HUES64 (cell line): ENCODE measurements around the gene GALNTL6.

Experiments
- H3K27ac ChIP-seq: 2 replicates; pipeline ENCODE4 v1.7.0; 2013; ENCODE audit warnings: low read depth, low read length, inconsistent platforms
- H3K27me3 ChIP-seq: 2 replicates; pipeline ENCODE4 v1.6.1; 2013; ENCODE audit warnings: mild to moderate bottlenecking, low read length; ENCODE audit not compliant: insufficient read depth
- H3K36me3 ChIP-seq: 2 replicates; pipeline ENCODE4 v1.6.1; 2013; ENCODE audit warnings: mild to moderate bottlenecking, low read length; ENCODE audit not compliant: insufficient read depth
- H3K4me1 ChIP-seq: 2 replicates; pipeline ENCODE4 v1.6.1; 2013; ENCODE audit warnings: mild to moderate bottlenecking, low read length, moderate library complexity; ENCODE audit not compliant: insufficient read depth
- H3K4me3 ChIP-seq: 2 replicates; pipeline ENCODE4 v1.5.1; 2013; ENCODE audit warnings: mild to moderate bottlenecking, low read length, moderate library complexity
- H3K9ac ChIP-seq: 2 replicates; pipeline ENCODE4 v1.6.1; 2013; ENCODE audit warnings: mild to moderate bottlenecking, low read depth, low read length
- H3K9me3 ChIP-seq: 2 replicates; pipeline ENCODE4 v1.6.1; 2013; ENCODE audit warnings: low read depth, low read length; ENCODE audit not compliant: insufficient read depth
- WGBS: fragments of 150-250, 120-280 bp; methylation state at CpG from one replicate; pipeline ENCODE4 v1.1.7; 2013; ENCODE audit warnings: missing lambda C conversion rate; 5-methylcytosine and 5-hydroxymethylcytosine counted together

The GALNTL6 gene

DNA sequence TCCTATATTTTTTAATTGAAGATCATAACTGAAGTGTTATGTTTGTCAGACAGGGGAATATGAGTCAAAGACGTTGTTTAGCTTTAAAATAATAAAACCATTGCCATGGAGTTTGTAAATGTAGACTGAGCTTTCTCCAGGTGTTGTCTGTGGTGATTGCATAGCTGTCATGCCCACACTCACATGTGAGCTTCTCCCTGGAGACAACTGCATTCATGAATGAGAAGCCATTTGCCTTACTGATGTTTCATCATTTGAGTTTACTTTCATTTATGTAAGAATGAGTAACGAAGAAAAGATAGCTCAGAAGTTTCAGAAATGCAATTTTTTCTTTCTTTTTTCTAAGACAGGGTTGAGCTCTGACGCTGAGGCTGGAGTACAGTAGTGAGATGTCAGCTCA, 339.1 kb downstream of the GALNTL6 start:
- no peaks in the 10 kb centered on the region for H3K9me3 ChIP-seq
- H3K9ac ChIP-seq, result no peak overlapping the region
- H3K4me3 ChIP-seq, result no peak overlapping the region
- no peaks in the 10 kb centered on the region for H3K4me1 ChIP-seq
- H3K36me3 ChIP-seq, result no peaks in the 10 kb centered on the region
- no peaks in the 10 kb centered on the region for H3K27me3 ChIP-seq
- WGBS, result 98% methylated on average over 3 of the region's 3 CpGs
- no peak overlapping the region for H3K27ac ChIP-seq

DNA sequence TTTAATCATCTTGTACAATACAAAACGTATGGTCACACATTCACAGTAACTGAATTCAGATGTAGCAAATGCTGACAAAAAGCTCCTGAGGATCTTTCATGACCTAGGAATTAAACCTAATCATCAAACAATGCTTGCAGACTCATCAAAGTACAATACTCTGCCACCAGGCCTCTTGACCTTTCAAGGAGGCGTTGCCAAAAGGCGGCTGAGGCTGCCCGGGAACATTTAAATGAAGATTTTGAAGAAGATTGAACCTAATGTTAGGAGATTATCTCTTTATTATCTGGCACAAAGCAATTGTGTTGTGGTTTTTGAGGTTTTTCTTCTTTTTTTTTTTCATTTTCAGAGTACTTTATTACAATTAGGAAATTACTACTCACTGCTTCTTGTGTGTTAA, 340.5 kb downstream of the GALNTL6 start:
- WGBS, result 89% methylated on average over 4 of the region's 4 CpGs
- no peaks in the 10 kb centered on the region for H3K27me3 ChIP-seq
- no peak overlapping the region for H3K27ac ChIP-seq

DNA sequence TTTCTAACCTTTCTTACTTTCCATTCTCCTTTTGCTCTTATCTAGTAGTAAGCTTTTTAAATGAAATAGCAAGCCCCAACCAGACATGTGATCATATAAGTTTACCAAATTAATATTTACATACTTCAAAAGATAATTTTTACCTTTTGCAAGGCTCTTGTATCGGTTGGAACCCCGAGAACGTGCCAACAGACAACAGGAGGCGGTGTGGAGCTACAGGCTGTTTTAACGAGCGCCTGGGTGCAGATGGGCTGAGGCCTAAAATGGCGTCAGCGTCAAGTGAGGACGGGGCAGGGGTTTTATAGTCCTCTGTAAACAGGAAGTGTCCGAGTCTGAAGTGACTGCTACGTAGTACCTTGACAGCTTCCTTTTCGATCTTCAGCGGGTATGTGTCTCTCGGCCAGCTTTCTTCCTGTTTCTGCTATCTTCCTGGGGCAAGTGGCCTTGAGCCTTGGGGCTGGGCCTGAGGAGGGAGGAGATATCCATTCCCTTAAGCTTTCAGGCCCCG, 342.7 kb downstream of the GALNTL6 start:
- Histone ChIP-seq H3K9ac (no peak overlapping the region), H3K36me3 (no peaks in the 10 kb centered on the region), H3K9me3 (no peaks in the 10 kb centered on the region), H3K27ac (no peak overlapping the region), H3K4me1 (no peaks in the 10 kb centered on the region), H3K27me3 (no peaks in the 10 kb centered on the region), H3K4me3 (no peak overlapping the region)
- WGBS, result 94% methylated on average over 14 of the region's 15 CpGs

More for the DNA sequence above, 340.5 kb downstream of the GALNTL6 start:
- Histone ChIP-seq H3K9me3 (no peaks in the 10 kb centered on the region), H3K9ac (no peak overlapping the region), H3K36me3 (no peaks in the 10 kb centered on the region), H3K4me3 (no peak overlapping the region), H3K4me1 (no peaks in the 10 kb centered on the region)

DNA sequence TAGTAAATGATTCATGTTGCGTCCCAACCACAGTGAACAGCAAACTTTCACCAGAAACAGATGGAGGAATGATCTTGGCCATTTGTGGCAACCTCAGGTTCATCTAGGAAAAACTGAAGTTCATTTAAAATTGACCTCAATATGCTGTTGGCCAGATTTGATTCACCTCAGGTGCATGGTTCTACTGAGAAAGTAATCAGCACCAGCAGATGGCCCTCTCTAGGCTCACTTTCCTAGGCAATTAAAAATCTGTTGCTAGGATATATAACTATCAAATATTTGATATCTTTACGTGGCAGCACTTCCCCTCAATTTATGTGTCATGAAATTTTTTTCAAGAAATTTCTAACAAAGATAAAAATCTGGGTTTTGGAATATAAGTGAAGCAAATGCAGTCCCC, 344.7 kb downstream of the GALNTL6 start:
- no peak overlapping the region for H3K4me3 ChIP-seq
- no peaks in the 10 kb centered on the region for H3K4me1 ChIP-seq
- H3K9ac ChIP-seq, result no peak overlapping the region
- no peaks in the 10 kb centered on the region for H3K27me3 ChIP-seq
- no peaks in the 10 kb centered on the region for H3K36me3 ChIP-seq
- H3K9me3 ChIP-seq, result no peaks in the 10 kb centered on the region
- no peak overlapping the region for H3K27ac ChIP-seq
- WGBS, result 97% methylated on average over 1 of the region's 2 CpGs

DNA sequence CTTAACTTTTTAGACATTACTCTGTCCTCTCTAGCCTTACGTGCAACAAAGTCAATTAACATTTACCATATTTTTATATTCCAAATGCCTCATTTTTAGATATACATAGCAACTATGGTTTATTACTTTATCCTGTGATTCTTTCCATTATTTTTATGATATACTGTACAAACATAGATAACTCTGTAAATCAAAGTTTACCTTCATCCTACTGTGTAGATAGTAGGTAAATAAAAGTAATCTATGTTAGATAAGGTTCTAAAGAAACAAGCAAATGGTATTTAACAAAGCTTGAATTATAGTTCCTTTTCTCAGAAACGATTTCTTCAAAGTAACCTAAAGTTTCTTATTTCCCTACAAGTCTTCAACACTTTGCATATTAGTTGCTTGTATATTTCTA, 350.0 kb downstream of the GALNTL6 start:
- Histone ChIP-seq H3K36me3 (no peaks in the 10 kb centered on the region), H3K4me1 (no peaks in the 10 kb centered on the region), H3K4me3 (no peak overlapping the region), H3K9me3 (no peaks in the 10 kb centered on the region), H3K27ac (no peak overlapping the region), H3K9ac (no peak overlapping the region), H3K27me3 (no peaks in the 10 kb centered on the region)
- WGBS, result 100% methylated on average over 1 of the region's 2 CpGs

DNA sequence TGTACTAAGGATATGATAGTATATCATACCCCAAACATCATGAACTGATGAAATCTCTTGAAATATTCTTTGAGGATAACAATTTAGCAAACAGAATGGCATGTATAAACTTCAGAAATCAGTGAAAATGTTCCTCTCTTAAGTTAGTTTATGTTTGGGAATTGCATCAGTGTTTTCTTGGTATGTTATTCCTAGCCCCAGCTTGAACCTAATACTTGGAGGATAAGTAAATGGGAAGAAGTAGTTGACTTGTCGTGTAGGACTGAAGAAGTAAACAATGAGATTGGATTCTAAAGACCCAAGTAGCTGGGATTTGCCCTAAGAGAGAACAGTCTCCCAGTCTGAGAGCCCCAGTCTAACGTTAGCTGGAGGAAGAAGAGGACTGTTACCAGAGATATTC, 355.7 kb downstream of the GALNTL6 start:
- no peak overlapping the region for H3K27ac ChIP-seq
- H3K4me1 ChIP-seq, result no peaks in the 10 kb centered on the region; the same call in 1 of the 2 replicates
- WGBS, result 83% methylated on average over 2 of the region's 2 CpGs
- H3K4me3 ChIP-seq, result no peak overlapping the region
- H3K27me3 ChIP-seq, result no peaks in the 10 kb centered on the region
- no peak overlapping the region for H3K9ac ChIP-seq
- no peaks in the 10 kb centered on the region for H3K36me3 ChIP-seq
- H3K9me3 ChIP-seq, result no peaks in the 10 kb centered on the region

DNA sequence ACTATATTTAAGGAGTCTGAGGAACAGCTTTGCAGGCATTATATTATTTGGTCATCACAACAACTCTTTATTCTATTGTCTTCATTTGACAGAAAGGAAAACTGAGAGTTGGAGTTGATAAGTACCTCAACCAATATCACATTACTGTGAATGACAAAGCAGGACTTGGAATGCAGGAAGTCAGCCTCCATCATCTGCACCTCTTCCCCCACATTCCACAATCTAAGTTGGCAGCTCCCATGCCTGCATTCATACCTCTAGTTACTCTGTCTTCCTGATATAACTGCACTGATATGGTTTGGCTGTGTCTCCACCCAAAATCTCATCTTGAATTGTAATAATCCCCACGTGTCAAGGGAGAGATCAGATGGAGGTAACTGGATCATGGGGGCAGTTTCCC, 356.7 kb downstream of the GALNTL6 start:
- no peaks in the 10 kb centered on the region for H3K9me3 ChIP-seq
- no peak overlapping the region for H3K4me3 ChIP-seq
- no peaks in the 10 kb centered on the region for H3K36me3 ChIP-seq
- H3K9ac ChIP-seq, result no peak overlapping the region
- WGBS, result 85% methylated on average over 1 of the region's 1 CpG
- no peak overlapping the region for H3K27ac ChIP-seq
- H3K4me1 ChIP-seq, result no peaks in the 10 kb centered on the region; the same call in 1 of the 2 replicates
- H3K27me3 ChIP-seq, result no peaks in the 10 kb centered on the region

DNA sequence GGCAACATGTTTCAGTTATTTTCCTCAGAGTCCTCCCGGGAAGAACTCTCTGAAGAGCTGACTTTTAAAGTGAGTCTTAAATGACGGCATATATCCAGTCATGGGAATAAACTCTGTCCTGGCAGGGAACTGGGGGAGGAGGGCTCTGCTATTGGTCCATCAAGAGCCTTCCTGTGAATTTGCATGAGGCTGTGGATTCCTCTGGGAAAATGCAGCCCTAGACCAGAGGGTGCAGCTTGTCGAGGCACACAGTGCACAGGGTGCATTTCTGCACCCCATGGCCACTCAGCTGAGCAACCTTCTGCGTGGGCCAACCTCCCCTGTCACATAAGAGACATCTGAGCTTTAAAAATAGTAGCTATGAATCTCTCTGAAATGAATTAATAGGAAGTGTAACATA, 360.0 kb downstream of the GALNTL6 start:
- WGBS, result 83% methylated on average over 4 of the region's 4 CpGs
- Histone ChIP-seq H3K27ac (no peak overlapping the region), H3K9me3 (no peaks in the 10 kb centered on the region), H3K4me1 (no peaks in the 10 kb centered on the region; the same call in 1 of the 2 replicates), H3K4me3 (no peak overlapping the region), H3K36me3 (no peaks in the 10 kb centered on the region), H3K9ac (no peak overlapping the region), H3K27me3 (no peaks in the 10 kb centered on the region)

DNA sequence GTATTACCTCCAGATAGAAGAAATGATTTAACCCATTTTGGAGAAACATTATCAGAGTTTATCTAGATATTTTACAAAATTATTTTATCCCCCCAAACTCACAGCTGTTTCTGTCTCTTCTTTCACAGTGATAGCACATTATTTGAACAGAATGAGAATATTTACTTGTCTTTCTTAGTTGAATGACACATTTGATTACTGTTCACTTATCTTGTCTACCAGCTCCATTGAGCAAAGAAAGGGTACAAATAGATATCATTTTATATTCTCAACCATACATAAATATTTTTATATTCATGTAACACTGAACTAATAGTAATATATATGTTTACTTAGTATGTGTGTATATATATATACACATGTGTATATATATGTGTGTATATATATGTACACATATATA, 364.2 kb downstream of the GALNTL6 start:
- no peaks in the 10 kb centered on the region for H3K36me3 ChIP-seq
- H3K27me3 ChIP-seq, result no peaks in the 10 kb centered on the region
- no peaks in the 10 kb centered on the region for H3K4me1 ChIP-seq
- no peak overlapping the region for H3K4me3 ChIP-seq
- no peaks in the 10 kb centered on the region for H3K9me3 ChIP-seq
- H3K27ac ChIP-seq, result no peak overlapping the region
- no peak overlapping the region for H3K9ac ChIP-seq

DNA sequence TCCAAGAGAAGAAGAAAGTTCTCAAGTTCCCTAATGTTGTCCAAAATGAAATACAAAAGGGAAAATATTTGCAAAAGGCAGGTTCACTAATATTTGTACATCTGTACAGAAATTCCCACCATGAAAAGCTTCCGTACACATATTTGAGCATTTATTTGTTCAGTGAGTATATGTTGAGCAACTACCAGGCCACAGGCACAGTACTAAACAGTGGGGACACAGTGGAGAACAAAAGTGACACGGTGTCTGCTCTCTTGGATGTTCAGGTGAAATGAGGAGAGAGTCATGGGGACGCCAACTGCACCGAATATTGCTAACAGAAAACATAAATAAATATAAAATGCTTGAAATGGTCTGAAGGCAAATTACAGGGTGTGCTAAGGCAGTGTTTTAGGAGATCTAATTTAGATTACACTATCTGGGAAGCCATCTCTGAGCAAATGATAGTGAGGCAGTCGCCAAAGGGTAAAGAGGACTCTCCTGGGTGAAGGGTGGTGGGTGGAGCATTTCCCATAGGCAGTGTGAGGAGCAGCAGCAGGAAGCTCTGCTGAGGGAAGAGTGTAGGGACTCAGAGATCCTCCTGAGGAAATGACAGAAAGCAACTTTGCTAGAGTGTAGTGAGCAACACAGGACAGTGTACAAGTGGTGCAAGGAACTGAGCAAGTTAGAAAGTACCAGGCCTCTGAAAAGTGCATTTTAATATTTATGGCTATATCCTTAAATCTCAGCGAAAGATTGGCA, 375.2 kb downstream of the GALNTL6 start:
- Histone ChIP-seq H3K9me3 (no peaks in the 10 kb centered on the region), H3K4me3 (no peak overlapping the region), H3K27me3 (no peaks in the 10 kb centered on the region), H3K36me3 (no peaks in the 10 kb centered on the region), H3K9ac (no peak overlapping the region), H3K27ac (no peak overlapping the region), H3K4me1 (no peaks in the 10 kb centered on the region)
- WGBS, result 84% methylated on average over 4 of the region's 6 CpGs

DNA sequence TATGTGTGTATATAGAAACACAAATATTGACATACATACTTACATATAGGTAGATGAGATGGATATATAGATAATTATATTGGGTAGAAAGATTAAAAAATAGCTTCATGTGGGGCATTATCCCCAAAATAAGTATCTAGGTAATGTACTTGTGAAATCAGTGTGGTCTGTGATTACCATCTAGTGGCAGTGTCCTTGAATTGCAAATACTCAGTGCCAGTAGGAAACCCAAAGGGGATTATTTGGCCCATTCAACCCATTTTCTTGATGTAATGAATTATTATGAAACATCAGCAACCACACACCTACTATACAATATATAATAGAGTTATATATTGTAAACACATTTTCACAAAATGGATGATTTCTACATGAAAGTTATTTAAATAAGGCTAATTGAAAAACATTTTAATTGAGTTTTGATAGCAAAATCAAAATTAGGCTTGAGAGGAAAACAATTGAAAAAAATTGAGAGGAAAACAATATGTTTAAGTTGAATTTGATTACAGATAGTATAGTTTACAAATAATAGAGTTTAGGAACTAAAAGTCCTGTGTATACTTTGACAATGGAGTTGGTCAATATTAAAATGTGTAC, 389.4 kb downstream of the GALNTL6 start:
- no peaks in the 10 kb centered on the region for H3K36me3 ChIP-seq
- no peak overlapping the region for H3K9ac ChIP-seq
- H3K27ac ChIP-seq, result no peak overlapping the region
- no peaks in the 10 kb centered on the region for H3K4me1 ChIP-seq
- H3K9me3 ChIP-seq, result no peaks in the 10 kb centered on the region
- no peaks in the 10 kb centered on the region for H3K27me3 ChIP-seq
- H3K4me3 ChIP-seq, result no peak overlapping the region
